GM19328 (cell line): ENCODE results near the gene VPREB3.
A peak's percentile ranks its signal among the peaks of the same experiment; 100 is the strongest.
"Not testable (repeated sequence)": the region's sequence is repeated elsewhere in the genome, so short reads cannot be mapped to it uniquely, and the experiment has no call there.

Experiments used
- ATAC-seq: cut with Tn5 transposase; IDR thresholded peaks from one replicate; pipeline ENCODE4 v1.9.1; 2021; ENCODE audit warnings: mild to moderate bottlenecking, moderate library complexity; ENCODE audit not compliant: unreplicated experiment

The VPREB3 gene

GRCh38 chr22:23744485-23744884 lies 9.7 kb downstream of the VPREB3 start:
- ATAC-seq: no peak

GRCh38 chr22:23744001-23744400 lies 10.2 kb downstream of the VPREB3 start:
- ATAC-seq: no peak

DNA sequence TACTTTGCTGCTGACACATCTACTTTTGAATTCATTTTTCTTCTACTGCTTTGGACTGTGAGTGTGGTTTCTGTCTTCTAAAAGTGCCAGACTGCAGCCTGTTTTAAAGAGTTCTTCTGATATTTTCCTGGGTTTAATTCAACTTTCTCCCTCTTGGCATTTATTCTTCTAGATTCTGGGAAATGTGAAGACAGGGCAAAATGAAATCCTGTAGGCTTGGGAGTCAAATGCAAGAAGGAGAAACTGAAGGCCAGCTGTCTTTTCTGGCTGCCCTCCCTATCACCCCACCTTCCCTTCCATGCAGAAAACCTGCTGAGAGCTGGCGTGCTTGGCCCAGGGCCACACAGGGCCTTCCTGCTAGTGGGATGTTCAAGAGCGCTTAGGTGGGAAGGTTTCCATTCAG lies 10.9 kb downstream of the VPREB3 start:
- no peak for ATAC-seq

DNA sequence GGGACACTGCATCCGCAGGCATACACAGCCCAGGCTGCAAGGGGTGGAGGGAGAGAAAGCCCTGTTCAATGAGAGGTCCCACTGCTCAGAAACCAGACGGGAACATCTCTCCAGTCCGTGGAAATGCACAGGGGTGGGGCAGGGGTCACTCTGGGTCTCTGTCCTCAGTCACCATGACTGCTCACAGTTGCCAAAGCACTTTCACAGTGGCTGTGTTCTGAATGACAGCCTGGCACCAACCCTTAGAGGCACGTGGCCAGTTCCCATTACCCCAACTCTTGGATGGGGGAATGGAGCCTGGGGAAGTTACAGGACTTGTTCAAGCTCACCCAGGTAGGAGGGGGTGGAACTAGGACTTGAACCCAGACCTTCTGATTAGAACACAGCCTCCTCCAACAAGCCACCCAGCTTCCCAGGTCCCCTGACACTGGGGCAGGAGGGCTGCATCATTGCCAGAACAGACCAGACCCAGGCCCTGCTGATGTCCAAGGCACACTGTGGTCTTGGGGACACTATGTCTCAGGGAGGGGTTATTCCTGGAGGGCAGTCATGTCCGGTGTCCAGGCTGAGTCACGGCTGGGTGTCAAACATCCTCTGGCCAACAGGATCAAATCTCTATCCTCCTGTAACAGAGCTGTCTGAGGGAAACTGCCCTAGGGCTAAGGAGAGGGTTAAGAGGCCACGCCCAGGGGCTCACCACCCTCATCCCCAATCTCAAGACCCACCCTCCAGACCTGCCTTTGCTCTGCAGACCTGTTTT lies 11.5 kb downstream of the VPREB3 start:
- ATAC-seq: no peak

- ATAC-seq: no peak
Measured at GRCh38 chr22:23737696-23738095, 16.5 kb downstream of the VPREB3 start.

DNA sequence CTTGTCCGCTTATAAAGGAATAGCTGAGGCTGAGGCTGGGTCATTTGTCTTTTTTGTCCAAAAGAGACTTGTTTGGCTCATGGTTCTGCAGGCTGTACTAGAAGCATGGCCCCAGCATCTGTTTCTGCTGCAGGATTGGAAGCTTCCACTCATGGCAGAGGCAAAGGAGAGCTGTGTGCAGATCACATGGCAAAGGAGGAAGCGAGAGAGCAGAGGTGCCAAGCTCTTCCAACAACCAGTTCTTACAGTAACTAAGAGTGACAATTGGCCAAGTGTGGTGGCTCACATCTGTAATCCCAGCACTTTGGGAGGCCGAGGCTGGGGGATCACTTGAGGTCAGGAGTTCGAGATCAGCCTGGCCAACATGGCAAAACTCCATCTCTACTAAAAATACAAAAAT lies 26.1 kb downstream of the VPREB3 start:
- not testable (repeated sequence) for ATAC-seq

DNA sequence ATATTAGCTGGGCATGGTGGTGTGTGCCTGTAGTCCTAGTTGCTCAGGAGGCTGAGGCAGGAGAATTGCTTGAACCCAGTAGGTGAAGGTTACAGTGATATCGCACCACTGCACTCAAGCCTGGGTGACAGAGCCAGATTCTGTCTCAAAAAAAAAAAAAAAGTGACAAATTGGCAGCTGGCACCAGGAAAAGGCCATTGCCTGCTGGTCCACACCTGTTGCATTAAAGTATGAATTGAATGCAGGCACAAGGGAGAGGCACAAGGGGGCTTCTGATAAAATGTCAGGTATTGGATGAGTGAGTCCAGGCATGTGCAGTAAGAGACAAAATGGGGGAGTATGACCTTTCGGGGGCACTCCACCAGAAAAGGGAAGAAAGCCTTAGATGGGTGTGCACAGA lies 31.5 kb downstream of the VPREB3 start:
- ATAC-seq: no peak

GRCh38 chr22:23722160-23722559 lies 32.1 kb downstream of the VPREB3 start:
- ATAC-seq: no peak

- ATAC-seq: no peak
Measured at GRCh38 chr22:23720855-23721254, 33.4 kb downstream of the VPREB3 start.

- ATAC-seq: no peak
Measured at GRCh38 chr22:23718371-23719165, 35.7 kb downstream of the VPREB3 start.

DNA sequence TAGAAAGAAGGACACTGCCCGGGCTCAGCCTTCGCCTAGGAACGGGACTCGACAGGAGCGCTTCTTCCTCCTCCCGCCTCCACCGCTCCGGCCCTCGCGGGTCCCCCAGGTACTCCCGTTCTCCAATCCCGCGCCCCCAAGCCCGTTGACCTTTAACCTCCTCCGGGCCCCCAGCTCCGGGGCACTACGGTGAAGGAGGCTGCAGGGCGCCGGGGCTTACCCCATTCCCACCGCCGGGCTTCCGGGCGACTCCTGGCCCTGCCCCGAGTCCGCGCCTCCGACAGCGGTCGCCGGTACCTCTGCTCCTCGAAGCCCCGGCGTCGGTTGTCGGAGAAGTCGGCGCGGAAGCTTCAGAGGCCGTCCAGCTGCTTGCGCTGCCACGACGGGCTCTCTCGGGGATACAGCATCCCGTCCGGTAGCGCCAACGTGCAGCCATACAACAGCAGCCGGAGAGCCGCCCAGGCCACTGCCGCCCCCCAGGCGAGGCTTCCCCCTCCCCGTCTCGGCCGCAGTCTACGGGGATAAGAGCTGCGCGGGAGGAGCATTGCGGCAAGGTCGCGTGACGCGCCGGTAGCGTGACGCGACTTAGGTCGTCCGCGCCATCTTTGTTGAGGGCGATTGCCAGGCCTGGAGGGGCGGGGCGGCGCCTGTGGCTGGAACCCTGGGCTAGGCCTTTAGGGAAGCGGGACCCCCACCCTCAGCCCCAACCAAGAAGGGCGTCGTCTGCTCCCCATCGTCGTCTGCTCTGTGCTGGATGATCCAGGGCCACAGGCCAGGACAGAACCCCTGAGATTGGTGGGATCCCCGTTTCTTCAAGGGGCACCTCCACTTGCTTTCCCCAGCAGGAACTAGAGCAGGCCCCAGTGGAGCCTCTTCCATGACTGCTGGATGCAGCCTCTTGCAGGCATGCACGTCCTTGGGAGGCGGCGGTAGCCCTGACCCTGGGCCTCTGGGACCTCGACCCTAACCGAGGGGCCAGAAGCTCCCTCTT lies 37.1 kb downstream of the VPREB3 start:
- ATAC-seq: peak; percentile 82

GRCh38 chr22:23715806-23716375 lies 38.3 kb downstream of the VPREB3 start:
- ATAC-seq: no peak

- no peak for ATAC-seq
Measured at GRCh38 chr22:23714596-23715578, 39.3 kb downstream of the VPREB3 start.

DNA sequence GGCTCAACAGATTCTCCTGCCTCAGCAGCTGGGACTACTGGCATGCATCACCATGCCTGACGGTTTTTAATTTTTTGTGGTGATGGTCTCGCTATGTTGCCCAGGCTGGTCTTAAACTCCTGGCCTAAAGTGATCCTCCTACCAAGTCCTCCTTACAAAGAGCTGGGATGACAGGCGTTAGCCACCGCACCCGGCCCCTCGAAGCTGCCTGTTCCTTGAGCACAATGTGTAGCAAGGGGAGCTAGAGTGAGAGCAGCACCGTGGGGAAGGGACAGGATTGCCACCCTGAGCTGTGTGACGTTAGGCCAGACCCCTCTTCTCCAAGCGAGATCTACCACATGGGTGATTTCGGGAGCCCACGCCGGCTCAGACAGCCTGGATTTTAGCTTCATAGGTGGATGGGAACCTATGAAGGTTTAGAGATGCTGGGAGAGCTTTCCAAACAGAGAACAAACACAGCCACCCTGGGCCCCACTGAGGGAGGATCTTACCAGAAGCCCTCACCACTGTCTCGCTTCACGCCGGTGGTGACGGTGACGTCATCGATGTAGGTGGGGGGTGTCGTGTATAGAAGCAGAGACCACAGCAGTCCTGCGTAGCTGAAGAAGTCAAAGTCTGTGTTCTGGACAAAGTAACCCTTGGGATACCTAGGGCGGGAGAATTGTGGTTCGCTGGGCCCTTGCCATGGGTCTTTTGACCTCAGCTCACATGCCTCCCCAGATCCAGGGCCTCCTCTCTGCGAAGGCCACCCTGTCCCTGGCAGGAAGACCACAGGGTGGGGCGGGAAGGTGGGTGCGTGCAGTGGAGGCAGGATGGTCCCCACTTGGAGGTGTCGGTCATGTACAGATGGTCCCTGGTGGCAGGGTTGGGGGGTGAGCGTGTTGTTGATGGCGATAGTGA lies 40.3 kb downstream of the VPREB3 start:
- no peak for ATAC-seq

DNA sequence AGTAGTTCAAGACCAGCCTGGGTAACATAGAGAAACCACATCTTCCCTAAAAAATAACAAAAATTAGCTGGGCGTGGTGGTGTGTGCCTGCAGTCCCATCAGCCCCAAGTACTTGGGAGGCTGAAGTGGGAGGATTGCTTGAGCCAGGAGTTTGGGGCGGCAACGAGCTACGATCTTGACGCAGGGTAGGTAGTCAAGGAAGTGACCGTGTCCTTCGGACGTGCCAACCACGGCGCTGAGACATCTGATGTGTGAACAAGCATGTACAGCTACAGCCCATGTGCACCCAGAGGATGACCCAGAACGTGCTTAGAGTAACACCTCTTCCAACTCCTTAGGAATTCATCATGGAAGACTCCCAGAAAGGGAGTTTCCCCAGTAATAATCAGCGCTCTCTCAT lies 42.0 kb downstream of the VPREB3 start:
- ATAC-seq: no peak

GRCh38 chr22:23709107-23709506 lies 45.1 kb downstream of the VPREB3 start:
- ATAC-seq: no peak

GRCh38 chr22:23708270-23708669 lies 46.0 kb downstream of the VPREB3 start:
- ATAC-seq: no peak

GRCh38 chr22:23705358-23705757 lies 48.9 kb downstream of the VPREB3 start:
- ATAC-seq: no peak

DNA sequence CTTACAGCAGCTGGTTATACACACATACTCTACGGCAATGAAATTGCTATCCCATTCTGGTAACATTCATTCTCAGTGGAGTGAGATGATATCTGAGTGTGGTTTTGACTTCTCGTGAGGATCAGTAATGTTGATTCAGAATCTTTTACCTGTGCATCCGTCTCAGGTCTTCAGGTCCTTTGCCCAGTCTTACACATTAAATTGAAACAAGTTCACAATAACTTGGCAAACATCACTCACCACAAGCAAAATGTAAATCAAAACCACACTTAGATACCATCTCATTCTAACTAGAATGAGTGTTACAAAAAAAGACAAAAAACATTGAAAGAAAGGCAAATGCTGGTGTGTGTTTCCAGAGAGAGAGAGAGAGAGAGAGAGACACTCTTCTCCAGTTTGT lies 49.4 kb downstream of the VPREB3 start:
- ATAC-seq: no peak
